B cell (primary cell): ENCODE results near the gene CREB3.

Source experiments
- EZH2 ChIP-seq: IDR thresholded peaks from 2 replicates; pipeline ENCODE4 v1.6.1; 2012; ENCODE audit warnings: borderline replicate concordance, low read depth, mild to moderate bottlenecking, moderate library complexity, low read length; ENCODE audit not compliant: insufficient read depth, poor library complexity, severe bottlenecking
- TF ChIP-seq, protein P1 (sequence below): fragments of 200-600 bp; IDR thresholded peaks from one replicate; pipeline ENCODE4 v1.8.0; 2022; ENCODE audit warnings: antibody characterized with exemption, mild to moderate bottlenecking

DNA sequence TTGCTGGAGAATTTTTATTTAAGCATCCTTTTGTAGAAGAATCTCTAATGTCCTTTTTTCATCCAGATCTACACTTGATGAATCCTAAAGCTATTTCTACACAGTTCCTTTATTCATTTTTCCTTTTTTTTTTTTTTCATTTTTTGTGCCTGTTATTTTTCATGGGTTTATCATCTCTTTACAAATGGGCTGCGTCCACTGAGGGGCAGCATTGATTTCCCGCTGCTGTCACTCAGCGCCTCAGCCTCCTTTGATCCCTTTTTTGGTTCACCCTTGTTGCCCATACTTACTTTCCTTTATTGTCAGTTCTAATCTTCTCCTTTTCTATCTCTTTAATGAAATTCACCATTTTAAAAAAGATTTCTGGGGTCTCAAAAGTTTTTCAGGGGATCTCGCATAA, 27.3 kb downstream of the CREB3 start:
- TF ChIP-seq, protein P1, sequence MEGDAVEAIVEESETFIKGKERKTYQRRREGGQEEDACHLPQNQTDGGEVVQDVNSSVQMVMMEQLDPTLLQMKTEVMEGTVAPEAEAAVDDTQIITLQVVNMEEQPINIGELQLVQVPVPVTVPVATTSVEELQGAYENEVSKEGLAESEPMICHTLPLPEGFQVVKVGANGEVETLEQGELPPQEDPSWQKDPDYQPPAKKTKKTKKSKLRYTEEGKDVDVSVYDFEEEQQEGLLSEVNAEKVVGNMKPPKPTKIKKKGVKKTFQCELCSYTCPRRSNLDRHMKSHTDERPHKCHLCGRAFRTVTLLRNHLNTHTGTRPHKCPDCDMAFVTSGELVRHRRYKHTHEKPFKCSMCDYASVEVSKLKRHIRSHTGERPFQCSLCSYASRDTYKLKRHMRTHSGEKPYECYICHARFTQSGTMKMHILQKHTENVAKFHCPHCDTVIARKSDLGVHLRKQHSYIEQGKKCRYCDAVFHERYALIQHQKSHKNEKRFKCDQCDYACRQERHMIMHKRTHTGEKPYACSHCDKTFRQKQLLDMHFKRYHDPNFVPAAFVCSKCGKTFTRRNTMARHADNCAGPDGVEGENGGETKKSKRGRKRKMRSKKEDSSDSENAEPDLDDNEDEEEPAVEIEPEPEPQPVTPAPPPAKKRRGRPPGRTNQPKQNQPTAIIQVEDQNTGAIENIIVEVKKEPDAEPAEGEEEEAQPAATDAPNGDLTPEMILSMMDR, result no peak
- TF ChIP-seq EZH2, result no peak
